Mesenchymal stem cell (in vitro differentiated cells and primary cell): ENCODE data around the gene LCP1.

Source experiments
- DNase-seq: peaks from one replicate; pipeline ENCODE4 v3.0.0-alpha.2; 2013
- H2AFZ ChIP-seq: one replicate; pipeline ENCODE4 v1.6.1; 2013; ENCODE audit warnings: low read depth, mild to moderate bottlenecking, control low read depth, inconsistent platforms, low read length, moderate library complexity
- H2AK5ac ChIP-seq: 2 replicates; pipeline ENCODE4 v1.6.1; 2013; ENCODE audit warnings: low read length, moderate library complexity, mild to moderate bottlenecking, inconsistent platforms; ENCODE audit not compliant: severe bottlenecking
- H2BK120ac ChIP-seq: one replicate; pipeline ENCODE4 v1.6.1; 2013; ENCODE audit warnings: low read depth, mild to moderate bottlenecking, inconsistent platforms, low read length, moderate library complexity
- H2BK12ac ChIP-seq, 2 experiments: one replicate each; pipeline ENCODE4 v1.6.1; 2013; ENCODE audit warnings: inconsistent platforms in 2 of 2, low read length in 2 of 2, mild to moderate bottlenecking in 2 of 2, moderate library complexity in 2 of 2, control low read depth in 1 of 2
- H2BK15ac ChIP-seq: one replicate; pipeline ENCODE4 v1.6.1; 2013; ENCODE audit warnings: mild to moderate bottlenecking, low read depth, inconsistent platforms; ENCODE audit not compliant: poor library complexity, severe bottlenecking
- H2BK5ac ChIP-seq: 2 replicates; pipeline ENCODE4 v1.6.1; 2013; ENCODE audit warnings: low read depth, mild to moderate bottlenecking, low read length, control low read depth, inconsistent platforms; ENCODE audit not compliant: poor library complexity, severe bottlenecking
- H3K14ac ChIP-seq, 2 experiments: one replicate each; pipeline ENCODE4 v1.6.1; 2013; ENCODE audit warnings: inconsistent platforms in 2 of 2, low read length in 2 of 2, control low read depth in 1 of 2, mild to moderate bottlenecking in 1 of 2, moderate library complexity in 1 of 2
- H3K18ac ChIP-seq, 2 experiments: one replicate each; pipeline ENCODE4 v1.6.1; 2013; ENCODE audit warnings: inconsistent platforms in 2 of 2, low read length in 2 of 2, control low read depth in 1 of 2, low read depth in 1 of 2, mild to moderate bottlenecking in 1 of 2
- H3K23ac ChIP-seq, 2 experiments: one replicate each; pipeline ENCODE4 v1.6.1; 2013; ENCODE audit warnings: inconsistent platforms in 2 of 2, low read length in 2 of 2, mild to moderate bottlenecking in 2 of 2, moderate library complexity in 2 of 2, control low read depth in 1 of 2
- H3K27ac ChIP-seq: 2 replicates; pipeline ENCODE4 v1.5.1; 2013; ENCODE audit warnings: mild to moderate bottlenecking, moderate library complexity, low read length, control low read depth, inconsistent platforms; ENCODE audit not compliant: poor library complexity, severe bottlenecking
- H3K27me3 ChIP-seq, 2 experiments: 2 replicates each; pipeline versions ENCODE4 v1.6.1 to v1.7.0; 2013; ENCODE audit warnings: low read length in 2 of 2, mild to moderate bottlenecking in 2 of 2, moderate library complexity in 2 of 2, control low read depth in 1 of 2, inconsistent platforms in 1 of 2; ENCODE audit not compliant: control insufficient read depth in 1 of 2, insufficient read depth in 1 of 2
- H3K36me3 ChIP-seq, 2 experiments: 2 replicates each; pipeline versions ENCODE4 v1.6.1 to v1.7.0; 2013; ENCODE audit warnings: low read length in 2 of 2, control low read depth in 1 of 2, inconsistent platforms in 1 of 2, low read depth in 1 of 2, mild to moderate bottlenecking in 1 of 2; ENCODE audit not compliant: insufficient read depth in 2 of 2, control insufficient read depth in 1 of 2
- H3K4ac ChIP-seq, 2 experiments: one replicate each; pipeline ENCODE4 v1.6.1; 2013; ENCODE audit warnings: inconsistent platforms in 2 of 2, low read length in 2 of 2, mild to moderate bottlenecking in 2 of 2, moderate library complexity in 2 of 2, control low read depth in 1 of 2, low read depth in 1 of 2
- H3K4me1 ChIP-seq: 2 replicates; pipeline ENCODE4 v1.6.1; 2013; ENCODE audit warnings: low read depth, low read length, control low read depth; ENCODE audit not compliant: control insufficient read depth, insufficient read depth
- H3K4me2 ChIP-seq: 2 replicates; pipeline ENCODE4 v1.6.1; 2013; ENCODE audit warnings: low read length, mild to moderate bottlenecking, inconsistent platforms; ENCODE audit not compliant: poor library complexity, severe bottlenecking
- H3K4me3 ChIP-seq, 2 experiments: 2 replicates each; pipeline versions ENCODE4 v1.5.1 to v1.7.0; 2013; ENCODE audit warnings: low read length in 2 of 2, mild to moderate bottlenecking in 2 of 2, control low read depth in 1 of 2, low read depth in 1 of 2; ENCODE audit not compliant: insufficient read depth in 1 of 2
- H3K79me1 ChIP-seq: replicated peaks from 2 replicates; pipeline ENCODE4 v1.6.1; 2013; ENCODE audit warnings: mild to moderate bottlenecking, control low read depth, low read length, inconsistent platforms; ENCODE audit not compliant: poor library complexity, severe bottlenecking
- H3K9ac ChIP-seq: 2 replicates; pipeline ENCODE4 v1.7.0; 2013; ENCODE audit warnings: mild to moderate bottlenecking, low read length, moderate library complexity
- H3K9me3 ChIP-seq: 2 replicates; pipeline ENCODE4 v1.7.0; 2013; ENCODE audit warnings: mild to moderate bottlenecking, low read length; ENCODE audit not compliant: control insufficient read depth
- H4K8ac ChIP-seq: one replicate; pipeline ENCODE4 v1.6.1; 2013; ENCODE audit warnings: inconsistent platforms, mild to moderate bottlenecking, low read length, moderate library complexity
- H4K91ac ChIP-seq: one replicate; pipeline ENCODE4 v1.6.1; 2013; ENCODE audit warnings: mild to moderate bottlenecking, low read length, inconsistent platforms
- WGBS: methylation state at CpG from one replicate; pipeline ENCODE4 v1.1.7; 2013; ENCODE audit warnings: mixed read lengths; 5-methylcytosine and 5-hydroxymethylcytosine counted together

LCP1 gene

DNA sequence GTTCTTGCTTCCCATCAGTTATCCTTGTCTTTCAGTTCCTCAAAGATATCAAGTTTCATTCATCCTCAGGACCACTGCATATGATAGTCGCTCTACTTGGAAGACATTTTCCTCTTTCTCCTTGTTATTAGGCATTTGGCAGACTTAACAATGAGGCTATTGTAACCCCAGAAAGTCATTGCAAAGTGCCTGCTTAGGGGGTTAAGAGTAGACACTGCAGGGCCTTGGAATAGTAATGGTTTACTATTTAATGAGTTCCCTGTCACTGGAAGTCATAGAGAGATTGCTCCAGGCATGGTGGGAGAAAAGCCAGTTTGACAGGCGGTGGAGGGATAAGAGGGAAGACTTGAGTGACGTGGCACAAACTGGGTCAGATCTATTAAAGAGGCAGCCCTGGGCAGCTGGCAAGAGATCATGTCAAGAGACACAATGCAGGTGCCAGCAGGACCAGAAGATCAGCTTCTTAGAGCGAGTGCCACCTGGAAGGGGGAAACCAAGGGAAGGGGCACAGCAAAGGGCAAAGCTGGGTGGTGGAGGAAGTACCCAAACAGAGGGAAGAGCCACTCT is 60.3 kb downstream of the LCP1 start:
- Histone ChIP-seq H2BK5ac (no peak overlapping the region), H3K4me1 (peaks cover 9% of the 10 kb centered on the region), H3K9me3 (no peaks in the 10 kb centered on the region), H3K23ac (no peak overlapping the region), H2BK12ac (no peak overlapping the region), H3K36me3 (no peaks in the 10 kb centered on the region), H2BK120ac (no peak overlapping the region), H3K9ac (no peak overlapping the region), H2AK5ac (peak overlapping the region; percentile 1), H3K79me1 (no peaks in the 10 kb centered on the region), H3K14ac (no peak overlapping the region), H4K91ac (peak overlapping the region; percentile 43), H3K27ac (no peak overlapping the region), H2BK15ac (no peak overlapping the region), H3K4me3 (no peak overlapping the region), H3K4ac (no peak overlapping the region), H3K27me3 (peaks cover 0 to 14% of the 10 kb centered on the region in 2 experiments), H2AFZ (no peak overlapping the region), H3K4me2 (no peak overlapping the region), H3K18ac (no peak overlapping the region), H4K8ac (no peak overlapping the region)
- WGBS: 94% methylated on average over 4 of the region's 4 CpGs
- DNase-seq: no peak

- H3K4me3 ChIP-seq: no peak overlapping the region
- WGBS: 95% methylated on average over 2 of the region's 2 CpGs
- H3K27me3 ChIP-seq: peaks cover 0 to 14% of the 10 kb centered on the region in 2 experiments
- H2AK5ac ChIP-seq: no peak overlapping the region
- peaks cover 9% of the 10 kb centered on the region for H3K4me1 ChIP-seq
- H3K14ac ChIP-seq: no peak overlapping the region
- H2BK5ac ChIP-seq: no peak overlapping the region
- no peak overlapping the region for H3K4me2 ChIP-seq
- no peak overlapping the region for H3K18ac ChIP-seq
- H4K8ac ChIP-seq: no peak overlapping the region
- no peak overlapping the region for H3K23ac ChIP-seq
- H3K27ac ChIP-seq: no peak overlapping the region
- no peak overlapping the region for H2AFZ ChIP-seq
- no peak overlapping the region for H2BK120ac ChIP-seq
- no peaks in the 10 kb centered on the region for H3K9me3 ChIP-seq
- H3K36me3 ChIP-seq: no peaks in the 10 kb centered on the region
- H2BK12ac ChIP-seq: no peak overlapping the region
- H3K4ac ChIP-seq: no peak overlapping the region
- DNase-seq: no peak
- no peak overlapping the region for H3K9ac ChIP-seq
- H3K79me1 ChIP-seq: no peaks in the 10 kb centered on the region
- no peak overlapping the region for H2BK15ac ChIP-seq
- H4K91ac ChIP-seq: no peak overlapping the region
Measured at GRCh38 chr13:46121033-46121432, 60.9 kb downstream of the LCP1 start.

DNA sequence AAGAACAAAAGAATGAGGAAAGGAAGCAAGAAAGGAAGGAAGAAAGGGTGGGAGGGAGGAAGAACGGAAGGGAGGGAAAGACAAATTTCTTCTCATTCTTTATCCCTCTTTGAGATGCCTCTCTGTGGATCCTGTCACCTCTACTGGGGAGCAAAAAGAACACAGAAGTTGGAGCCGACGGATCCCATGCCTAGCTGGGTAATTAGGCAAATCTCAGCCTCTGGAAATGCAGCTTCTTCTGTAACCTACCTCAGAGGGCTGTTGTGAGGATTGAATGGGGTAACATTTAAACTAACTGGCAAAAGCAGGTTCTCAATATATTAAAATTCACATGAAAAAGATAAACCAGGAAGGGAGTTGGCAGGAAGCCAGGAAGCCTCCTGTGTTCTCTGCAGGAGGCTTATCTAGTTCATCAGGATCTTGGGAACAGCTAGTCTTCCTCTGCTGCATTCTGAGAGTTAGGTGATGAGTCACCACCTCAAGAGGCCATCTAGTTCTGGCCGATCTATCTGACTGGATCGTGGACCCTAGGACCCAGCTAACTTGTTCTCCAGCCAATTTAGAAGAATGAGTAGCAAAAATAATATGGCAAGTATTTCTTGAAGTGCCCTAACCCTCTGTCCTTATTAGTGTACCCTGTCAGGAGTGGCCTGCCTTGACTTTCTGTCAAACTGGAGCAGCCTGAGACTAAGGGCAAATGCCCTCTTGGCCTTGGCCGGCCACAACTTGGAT is 61.9 kb downstream of the LCP1 start:
- H2BK12ac ChIP-seq: no peak overlapping the region
- H3K9me3 ChIP-seq: no peaks in the 10 kb centered on the region
- H3K14ac ChIP-seq: no peak overlapping the region
- H4K8ac ChIP-seq: no peak overlapping the region
- H3K4me1 ChIP-seq: peaks cover 9% of the 10 kb centered on the region
- no peak overlapping the region for H4K91ac ChIP-seq
- peak overlapping the region; percentile 60 for H3K27ac ChIP-seq
- peak overlapping the region; percentile 29 for H2AK5ac ChIP-seq
- no peak overlapping the region for H2BK120ac ChIP-seq
- no peak overlapping the region for H3K18ac ChIP-seq
- no peaks in the 10 kb centered on the region for H3K79me1 ChIP-seq
- no peak overlapping the region for H3K23ac ChIP-seq
- peak overlapping the region; percentile 53 for H2BK5ac ChIP-seq
- no peaks in the 10 kb centered on the region for H3K36me3 ChIP-seq
- WGBS: 41% methylated on average over 6 of the region's 6 CpGs
- no peak overlapping the region for H2AFZ ChIP-seq
- H3K27me3 ChIP-seq: peaks cover 0 to 14% of the 10 kb centered on the region in 2 experiments
- H2BK15ac ChIP-seq: no peak overlapping the region
- H3K4me2 ChIP-seq: peak overlapping the region; percentile 7
- DNase-seq: peak; percentile 71
- no peak overlapping the region for H3K4ac ChIP-seq
- H3K9ac ChIP-seq: no peak overlapping the region
- no peak overlapping the region for H3K4me3 ChIP-seq

- Histone ChIP-seq H2BK15ac (no peak overlapping the region), H3K27me3 (peaks cover 0 to 5% of the 10 kb centered on the region in 2 experiments), H2BK120ac (no peak overlapping the region), H3K9me3 (no peaks in the 10 kb centered on the region), H3K9ac (no peak overlapping the region), H3K23ac (no peak overlapping the region), H4K91ac (no peak overlapping the region), H3K27ac (no peak overlapping the region), H3K4me2 (no peak overlapping the region), H4K8ac (no peak overlapping the region), H3K4ac (no peak overlapping the region), H3K4me1 (peaks cover 11% of the 10 kb centered on the region), H3K36me3 (no peaks in the 10 kb centered on the region), H3K79me1 (no peaks in the 10 kb centered on the region), H2AFZ (no peak overlapping the region), H2BK12ac (no peak overlapping the region), H2BK5ac (no peak overlapping the region), H3K14ac (no peak overlapping the region), H2AK5ac (no peak overlapping the region), H3K18ac (no peak overlapping the region), H3K4me3 (no peak overlapping the region)
- DNase-seq: no peak
- 96% methylated on average over 3 of the region's 4 CpGs for WGBS
Measured at GRCh38 chr13:46116653-46117502, 65.1 kb downstream of the LCP1 start.
